ENCODE data around the gene KDM2A.

The KDM2A gene

DNA sequence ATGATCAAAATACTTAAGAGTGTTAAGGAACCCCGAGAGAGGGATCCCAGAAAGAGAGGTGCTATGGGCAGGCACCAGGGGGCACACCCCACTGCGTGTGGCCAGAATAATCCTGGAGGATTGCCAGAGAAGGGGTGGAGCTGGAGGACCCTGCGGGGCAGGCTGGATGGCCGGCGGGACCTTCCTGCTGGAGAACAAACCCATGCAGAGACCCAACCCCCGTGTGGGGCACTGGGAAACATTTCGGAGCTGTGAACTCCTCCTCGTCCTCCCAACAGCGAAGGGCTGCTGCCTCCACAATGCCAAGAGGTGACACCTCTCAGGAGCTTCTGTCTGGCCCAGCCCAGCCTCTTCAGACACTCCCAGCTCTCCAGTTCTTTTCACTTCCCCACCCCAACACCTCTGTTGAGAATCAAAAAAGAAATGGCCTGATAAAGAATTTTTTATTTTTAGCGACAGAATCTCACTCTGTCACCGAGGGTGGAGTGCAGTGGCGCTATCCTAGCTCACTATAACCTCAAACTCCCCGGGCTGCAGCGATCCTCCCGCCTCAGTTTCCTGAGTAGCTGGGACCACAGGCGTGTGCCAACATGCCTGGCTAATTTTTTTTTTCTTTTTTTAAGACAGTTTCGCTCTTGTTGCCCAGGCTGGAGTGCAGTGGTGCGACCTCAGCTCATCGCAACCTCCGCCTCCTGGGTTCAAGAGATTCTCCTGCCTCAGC, 36.8 kb upstream of the KDM2A start:
- H3K4me2 ChIP-seq (ENCODE audit: low read depth, low read length, poor library complexity, severe bottlenecking): peak overlapping the region; percentile 58
- H3K4me3 ChIP-seq (ENCODE audit: low read length, poor library complexity, severe bottlenecking): peak overlapping the region; percentile 44
- TF ChIP-seq EZH2phosphoT487 (IDR thresholded peaks at IDR 0.05; ENCODE audit: borderline replicate concordance): no peak
- TF ChIP-seq, protein P1, sequence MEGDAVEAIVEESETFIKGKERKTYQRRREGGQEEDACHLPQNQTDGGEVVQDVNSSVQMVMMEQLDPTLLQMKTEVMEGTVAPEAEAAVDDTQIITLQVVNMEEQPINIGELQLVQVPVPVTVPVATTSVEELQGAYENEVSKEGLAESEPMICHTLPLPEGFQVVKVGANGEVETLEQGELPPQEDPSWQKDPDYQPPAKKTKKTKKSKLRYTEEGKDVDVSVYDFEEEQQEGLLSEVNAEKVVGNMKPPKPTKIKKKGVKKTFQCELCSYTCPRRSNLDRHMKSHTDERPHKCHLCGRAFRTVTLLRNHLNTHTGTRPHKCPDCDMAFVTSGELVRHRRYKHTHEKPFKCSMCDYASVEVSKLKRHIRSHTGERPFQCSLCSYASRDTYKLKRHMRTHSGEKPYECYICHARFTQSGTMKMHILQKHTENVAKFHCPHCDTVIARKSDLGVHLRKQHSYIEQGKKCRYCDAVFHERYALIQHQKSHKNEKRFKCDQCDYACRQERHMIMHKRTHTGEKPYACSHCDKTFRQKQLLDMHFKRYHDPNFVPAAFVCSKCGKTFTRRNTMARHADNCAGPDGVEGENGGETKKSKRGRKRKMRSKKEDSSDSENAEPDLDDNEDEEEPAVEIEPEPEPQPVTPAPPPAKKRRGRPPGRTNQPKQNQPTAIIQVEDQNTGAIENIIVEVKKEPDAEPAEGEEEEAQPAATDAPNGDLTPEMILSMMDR (conservative IDR thresholded peaks at IDR 0.05; ENCODE audit: low read length): no peak
- H3K79me2 ChIP-seq (ENCODE audit: insufficient read depth, low read length): no peaks in the 10 kb centered on the region
- peak overlapping the region; percentile 47 for H2AFZ ChIP-seq (ENCODE audit: low read length)
- no peaks in the 10 kb centered on the region for H3K9me2 ChIP-seq (replicated peaks; ENCODE audit: low read depth, low read length)
- H3K4me1 ChIP-seq (ENCODE audit: insufficient read depth, low read length, poor library complexity, severe bottlenecking): peaks cover 15% of the 10 kb centered on the region
- no peaks in the 10 kb centered on the region for H3K36me3 ChIP-seq (ENCODE audit: insufficient read depth, low read length)
- no peaks in the 10 kb centered on the region for H3K27me3 ChIP-seq (ENCODE audit: insufficient read depth, low read length, poor library complexity, severe bottlenecking)
- H3K9me3 ChIP-seq (ENCODE audit: insufficient read depth, low read depth, low read length): no peaks in the 10 kb centered on the region
- H3K9ac ChIP-seq (ENCODE audit: low read depth, low read length, poor library complexity, severe bottlenecking): peak overlapping the region; percentile 69
- 0 out of 2 replicates have a peak, but pooled peaks cover 3% of the 10 kb centered on the region for H3F3A ChIP-seq (ENCODE audit: low read depth)
- no peaks in the 10 kb centered on the region for H4K20me1 ChIP-seq (ENCODE audit: insufficient read depth, low read length, poor library complexity, severe bottlenecking)

DNA sequence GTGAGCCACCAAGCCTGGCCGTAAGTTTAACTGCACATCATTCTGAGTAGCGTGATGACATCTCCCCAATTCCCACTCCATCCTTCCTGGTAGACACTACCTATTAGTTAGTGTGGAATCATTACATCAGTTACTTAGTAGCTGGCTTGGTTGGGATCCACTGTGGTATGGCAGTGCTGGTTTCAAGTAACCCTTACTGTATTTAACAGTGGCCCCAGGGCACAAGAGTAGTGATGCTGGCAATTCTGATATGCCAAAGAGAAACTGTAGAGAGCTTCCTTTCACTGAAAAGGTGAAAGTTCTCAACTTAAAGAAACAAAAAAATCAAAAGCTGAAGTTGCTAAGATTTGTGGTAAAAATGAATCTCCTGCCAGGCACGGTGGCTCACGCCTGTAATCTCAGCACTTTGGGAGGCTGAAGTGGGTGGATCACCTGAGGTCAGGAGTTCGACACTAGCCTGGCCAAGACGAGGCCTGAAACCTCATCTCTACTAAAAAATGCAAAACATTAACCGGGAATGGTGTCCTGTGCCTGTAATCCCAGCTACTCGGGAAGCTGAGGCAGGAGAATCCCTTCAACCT, 35.2 kb upstream of the KDM2A start:
- no peaks in the 10 kb centered on the region for H3K36me3 ChIP-seq (ENCODE audit: insufficient read depth, low read length)
- TF ChIP-seq EZH2phosphoT487 (IDR thresholded peaks at IDR 0.05; ENCODE audit: borderline replicate concordance): no peak
- TF ChIP-seq, protein P1 (conservative IDR thresholded peaks at IDR 0.05; ENCODE audit: low read length): no peak
- H3K79me2 ChIP-seq (ENCODE audit: insufficient read depth, low read length): no peaks in the 10 kb centered on the region
- peaks cover 15% of the 10 kb centered on the region for H3K4me1 ChIP-seq (ENCODE audit: insufficient read depth, low read length, poor library complexity, severe bottlenecking)
- H4K20me1 ChIP-seq (ENCODE audit: insufficient read depth, low read length, poor library complexity, severe bottlenecking): no peaks in the 10 kb centered on the region
- 0 out of 2 replicates have a peak, but pooled peaks cover 3% of the 10 kb centered on the region for H3F3A ChIP-seq (ENCODE audit: low read depth)
- H3K9ac ChIP-seq (ENCODE audit: low read depth, low read length, poor library complexity, severe bottlenecking): no peak overlapping the region
- H3K4me3 ChIP-seq (ENCODE audit: low read length, poor library complexity, severe bottlenecking): no peak overlapping the region
- H3K9me2 ChIP-seq (replicated peaks; ENCODE audit: low read depth, low read length): no peaks in the 10 kb centered on the region
- no peaks in the 10 kb centered on the region for H3K9me3 ChIP-seq (ENCODE audit: insufficient read depth, low read depth, low read length)
- H2AFZ ChIP-seq (ENCODE audit: low read length): no peak overlapping the region
- H3K4me2 ChIP-seq (ENCODE audit: low read depth, low read length, poor library complexity, severe bottlenecking): no peak overlapping the region
- no peaks in the 10 kb centered on the region for H3K27me3 ChIP-seq (ENCODE audit: insufficient read depth, low read length, poor library complexity, severe bottlenecking)

DNA sequence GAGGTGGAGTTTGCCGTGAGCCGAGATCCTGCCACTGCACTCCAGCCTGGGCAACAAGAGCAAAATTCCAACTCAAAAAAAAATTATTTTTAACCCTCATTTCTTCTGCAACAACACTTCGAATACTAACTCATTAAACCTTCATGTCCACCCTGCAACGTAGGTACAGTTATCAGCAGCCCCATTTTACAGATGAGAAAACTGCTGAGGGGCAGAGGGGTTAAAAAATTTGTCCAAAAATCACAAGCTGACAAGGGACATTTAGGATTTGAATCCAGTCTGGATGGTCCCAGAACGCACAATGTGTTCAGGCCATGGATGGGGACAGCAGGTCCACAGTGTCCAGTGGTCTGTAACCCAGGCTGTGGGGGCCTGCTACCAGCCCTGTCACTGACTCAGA, 33.4 kb upstream of the KDM2A start:
- no peak overlapping the region for H3K4me2 ChIP-seq (ENCODE audit: low read depth, low read length, poor library complexity, severe bottlenecking)
- H3K27me3 ChIP-seq (ENCODE audit: insufficient read depth, low read length, poor library complexity, severe bottlenecking): no peaks in the 10 kb centered on the region
- no peaks in the 10 kb centered on the region for H4K20me1 ChIP-seq (ENCODE audit: insufficient read depth, low read length, poor library complexity, severe bottlenecking)
- 0 out of 2 replicates have a peak, but pooled peaks cover 3% of the 10 kb centered on the region for H3F3A ChIP-seq (ENCODE audit: low read depth)
- peaks cover 15% of the 10 kb centered on the region for H3K4me1 ChIP-seq (ENCODE audit: insufficient read depth, low read length, poor library complexity, severe bottlenecking)
- no peaks in the 10 kb centered on the region for H3K9me2 ChIP-seq (replicated peaks; ENCODE audit: low read depth, low read length)
- no peak overlapping the region for H3K9ac ChIP-seq (ENCODE audit: low read depth, low read length, poor library complexity, severe bottlenecking)
- TF ChIP-seq, protein P1 (conservative IDR thresholded peaks at IDR 0.05; ENCODE audit: low read length): no peak
- TF ChIP-seq EZH2phosphoT487 (IDR thresholded peaks at IDR 0.05; ENCODE audit: borderline replicate concordance): no peak
- H2AFZ ChIP-seq (ENCODE audit: low read length): no peak overlapping the region
- H3K79me2 ChIP-seq (ENCODE audit: insufficient read depth, low read length): no peaks in the 10 kb centered on the region
- H3K9me3 ChIP-seq (ENCODE audit: insufficient read depth, low read depth, low read length): no peaks in the 10 kb centered on the region
- H3K36me3 ChIP-seq (ENCODE audit: insufficient read depth, low read length): no peaks in the 10 kb centered on the region
- no peak overlapping the region for H3K4me3 ChIP-seq (ENCODE audit: low read length, poor library complexity, severe bottlenecking)
